Brain microvascular endothelial cell (primary cell): ENCODE data around the gene IMPG2.
"Not testable (repeated sequence)": the region's sequence is repeated elsewhere in the genome, so short reads cannot be mapped to it uniquely, and the experiment has no call there.

Experiments
- DNase-seq: peaks from one replicate; pipeline ENCODE4 v3.0.0-alpha.2; 2020
- H3K27ac ChIP-seq: fragments of 250-450 bp; sonication (Bioruptor Pico); 2 replicates; pipeline ENCODE4 v1.5.1; 2020; ENCODE audit warnings: mild to moderate bottlenecking, moderate library complexity
- H3K27me3 ChIP-seq: fragments of 250-450 bp; sonication (Bioruptor Pico); replicated peaks from 2 replicates; pipeline ENCODE4 v1.5.1; 2020; ENCODE audit warnings: mild to moderate bottlenecking
- H3K36me3 ChIP-seq: fragments of 250-450 bp; sonication (Bioruptor Pico); replicated peaks from 2 replicates; pipeline ENCODE4 v1.5.1; 2020; ENCODE audit warnings: mild to moderate bottlenecking
- H3K4me3 ChIP-seq: 2 replicates; pipeline ENCODE4 v1.5.1; 2011; ENCODE audit warnings: low read depth, mild to moderate bottlenecking, control low read depth, low read length, moderate library complexity
- CTCF ChIP-seq: IDR thresholded peaks from 2 replicates; pipeline ENCODE4 v1.5.1; 2011; ENCODE audit warnings: low read depth, mild to moderate bottlenecking, moderate library complexity, low read length, control low read depth, inconsistent platforms; ENCODE audit errors: missing control alignments
- in situ Hi-C: cut with HindIII; loops from 2 replicates; pipeline ENCODE4 v1.10.0; 2017; ENCODE audit warnings: low sequenced_read_pairs, low pct_ligation_motif_present

Gene IMPG2

GRCh38 chr3:101325393-101326134, 5.2 kb upstream of the IMPG2 start:
- Histone ChIP-seq H3K4me3 (no peak overlapping the region), H3K27ac (no peak overlapping the region), H3K27me3 (no peaks in the 10 kb centered on the region), H3K36me3 (no peaks in the 10 kb centered on the region)
- no peak for TF ChIP-seq CTCF
- in situ Hi-C loops: no loop called here
- DNase-seq: no peak

GRCh38 chr3:101319531-101319930, 844 bp downstream of the IMPG2 start:
- H3K27ac ChIP-seq: no peak overlapping the region
- no peak overlapping the region for H3K4me3 ChIP-seq
- no peak for DNase-seq
- H3K36me3 ChIP-seq: no peaks in the 10 kb centered on the region
- no peak for TF ChIP-seq CTCF
- in situ Hi-C loops: no loop called here
- no peaks in the 10 kb centered on the region for H3K27me3 ChIP-seq

GRCh38 chr3:101312545-101312944, 7.8 kb downstream of the IMPG2 start:
- Histone ChIP-seq H3K27me3 (no peaks in the 10 kb centered on the region), H3K4me3 (no peak overlapping the region), H3K27ac (no peak overlapping the region), H3K36me3 (no peaks in the 10 kb centered on the region)
- no peak for DNase-seq
- TF ChIP-seq CTCF: no peak
- in situ Hi-C loops: no loop called here

- no peak overlapping the region for H3K4me3 ChIP-seq
- no peak for TF ChIP-seq CTCF
- H3K36me3 ChIP-seq: no peaks in the 10 kb centered on the region
- H3K27me3 ChIP-seq: no peaks in the 10 kb centered on the region
- no peak for DNase-seq
- no peak overlapping the region for H3K27ac ChIP-seq
- in situ Hi-C loops: no loop called here
Observed at GRCh38 chr3:101311676-101312075, 8.7 kb downstream of the IMPG2 start.

- Histone ChIP-seq H3K36me3 (no peaks in the 10 kb centered on the region), H3K27ac (no peak overlapping the region), H3K27me3 (no peaks in the 10 kb centered on the region), H3K4me3 (no peak overlapping the region)
- DNase-seq: no peak
- in situ Hi-C loops: no loop called here
- no peak for TF ChIP-seq CTCF
Observed at GRCh38 chr3:101310978-101311375, 9.4 kb downstream of the IMPG2 start.

- DNase-seq, in situ Hi-C loops, H3K27me3 ChIP-seq, H3K27ac ChIP-seq, H3K36me3 ChIP-seq, H3K4me3 ChIP-seq: not testable (repeated sequence)
Observed at GRCh38 chr3:101308147-101308772, 12.1 kb downstream of the IMPG2 start.
